Liver (tissue), 9 donors: ENCODE results near the gene DPYSL4. TPM values are rescaled to one million over a fixed set of nuclear protein-coding genes. Genes with fewer than 3 reads are reported as not detected.

Experiments
- DNase-seq: peaks from one replicate; pipeline ENCODE4 v3.0.0-alpha.2; 2017; ENCODE audit warnings: low spot score
- H3K27ac ChIP-seq, 2 donors: one replicate each; pipeline ENCODE4 v1.7.0; 2013; ENCODE audit warnings: inconsistent platforms in 2 of 2, low read length in 2 of 2, control low read depth in 1 of 2, low read depth in 1 of 2, mild to moderate bottlenecking in 1 of 2
- H3K27me3 ChIP-seq, 4 donors: one replicate each; pipeline versions ENCODE4 v1.6.1 to v1.7.0; 2013; ENCODE audit warnings: low read length in 3 of 4, inconsistent platforms in 1 of 4, mild to moderate bottlenecking in 1 of 4, moderate library complexity in 1 of 4; ENCODE audit not compliant: control insufficient read depth in 4 of 4, insufficient read depth in 4 of 4
- H3K36me3 ChIP-seq, 4 donors: one replicate each; pipeline versions ENCODE4 v1.6.1 to v1.7.0; 2013; ENCODE audit warnings: low read length in 3 of 4, mild to moderate bottlenecking in 3 of 4, low read depth in 1 of 4, moderate library complexity in 1 of 4; ENCODE audit not compliant: control insufficient read depth in 4 of 4, insufficient read depth in 3 of 4
- H3K4me1 ChIP-seq, 4 donors: one replicate each; pipeline versions ENCODE4 v1.6.1 to v1.7.0; 2013; ENCODE audit warnings: low read length in 3 of 4, mild to moderate bottlenecking in 3 of 4, moderate library complexity in 1 of 4; ENCODE audit not compliant: control insufficient read depth in 4 of 4, insufficient read depth in 4 of 4
- H3K4me3 ChIP-seq, 3 donors: one replicate each; pipeline versions ENCODE4 v1.6.1 to v1.7.0; 2013; ENCODE audit warnings: low read length in 3 of 3, control low read depth in 1 of 3, low read depth in 1 of 3, mild to moderate bottlenecking in 1 of 3
- H3K9ac ChIP-seq, 2 donors: one replicate each; pipeline ENCODE4 v1.7.0; 2013; ENCODE audit warnings: low read length in 2 of 2, mild to moderate bottlenecking in 2 of 2, moderate library complexity in 2 of 2, control low read depth in 1 of 2, low read depth in 1 of 2
- H3K9me3 ChIP-seq, 4 donors: one replicate each; pipeline versions ENCODE4 v1.6.1 to v1.7.0; 2013; ENCODE audit warnings: low read length in 3 of 4; ENCODE audit not compliant: control insufficient read depth in 4 of 4
- EGR1 ChIP-seq, 2 donors: IDR thresholded peaks; 2 replicates each; pipeline ENCODE4 v1.6.1; 2016 to 2018; ENCODE audit warnings: antibody characterized with exemption in 2 of 2, low read depth in 2 of 2
- FOXA1 ChIP-seq: IDR thresholded peaks from 2 replicates; pipeline ENCODE4 v1.6.1; 2016; ENCODE audit warnings: antibody characterized with exemption
- GABPA ChIP-seq, 2 donors: IDR thresholded peaks in 1 of 2; conservative IDR thresholded peaks in 1 of 2; 2 replicates each; pipeline ENCODE4 v1.6.1; 2016; ENCODE audit warnings: antibody characterized with exemption in 2 of 2, mild to moderate bottlenecking in 1 of 2, moderate library complexity in 1 of 2
- HNF4A ChIP-seq, 2 donors: conservative IDR thresholded peaks; 2 replicates each; pipeline ENCODE4 v1.6.1; 2016; ENCODE audit warnings: antibody characterized with exemption in 2 of 2, mild to moderate bottlenecking in 2 of 2
- HNF4G ChIP-seq: IDR thresholded peaks from 2 replicates; pipeline ENCODE4 v1.6.1; 2016; ENCODE audit warnings: antibody characterized with exemption
- NR2F2 ChIP-seq: IDR thresholded peaks from 2 replicates; pipeline ENCODE4 v1.6.1; 2016; ENCODE audit warnings: antibody characterized with exemption
- RAD21 ChIP-seq, 2 donors: IDR thresholded peaks; 2 replicates each; pipeline ENCODE4 v1.6.1; 2016; ENCODE audit warnings: antibody characterized with exemption in 2 of 2, mild to moderate bottlenecking in 2 of 2
- RXRA ChIP-seq, 2 donors: IDR thresholded peaks; 2 replicates each; pipeline ENCODE4 v1.6.1; 2017 to 2018; ENCODE audit warnings: antibody characterized with exemption in 2 of 2, mild to moderate bottlenecking in 1 of 2
- SP1 ChIP-seq: IDR thresholded peaks from 2 replicates; pipeline ENCODE4 v1.6.1; 2018; ENCODE audit warnings: antibody characterized with exemption, mild to moderate bottlenecking
- TAF1 ChIP-seq: conservative IDR thresholded peaks from 2 replicates; pipeline ENCODE4 v1.6.1; 2016; ENCODE audit warnings: antibody characterized with exemption, mild to moderate bottlenecking
- YY1 ChIP-seq: IDR thresholded peaks from 2 replicates; pipeline ENCODE4 v1.6.1; 2016; ENCODE audit warnings: antibody characterized with exemption, mild to moderate bottlenecking
- WGBS: extraction: QIAGEN DNeasy Blood & Tissue Kit; methylation state at CpG from one replicate; pipeline ENCODE4 v1.1.7; 2013; 5-methylcytosine and 5-hydroxymethylcytosine counted together
- polyA plus RNA-seq, 2 donors: library from polyadenylated mRNA; stranded (reverse) in 1 of 2; unstranded in 1 of 2; fragments of 200-250 nt in 1 of 2; fragments of >200 nt in 1 of 2; fragmentation: Nextera tagmentation in 1 of 2; extraction: Ambion mirVana in 1 of 2; gene quantifications; one replicate each; pipeline versions ENCODE4 v1.2.1 to v1.2.3, GENCODE V29; 2013 to 2015
- total RNA-seq, 2 donors: library from RNA; depleted of rRNA; stranded (reverse); fragments of >200 nt; gene quantifications; one replicate each; pipeline ENCODE4 v1.2.3, GENCODE V29; 2014
- TF ChIP-seq, protein P1 (sequence below): fragments of 150-350 bp; IDR thresholded peaks from 2 replicates; pipeline ENCODE4 v1.5.1; 2017; ENCODE audit warnings: improper control_type of control experiment, low read depth, low read length; ENCODE audit not compliant: missing input control
- TF ChIP-seq, protein P2 (sequence below): IDR thresholded peaks from 2 replicates; pipeline ENCODE4 v1.6.1; 2016; ENCODE audit warnings: antibody characterized with exemption
- TF ChIP-seq, protein P3 (sequence below): IDR thresholded peaks from 2 replicates; pipeline ENCODE4 v1.6.1; 2016; ENCODE audit warnings: antibody characterized with exemption
- TF ChIP-seq, protein P4 (sequence below): IDR thresholded peaks from 2 replicates; pipeline ENCODE4 v1.6.1; 2016; ENCODE audit warnings: antibody characterized with exemption, mild to moderate bottlenecking
- TF ChIP-seq, protein P5 (sequence below): IDR thresholded peaks from 2 replicates; pipeline ENCODE4 v1.6.1; 2016; ENCODE audit warnings: antibody characterized with exemption
- donor health status: healthy.
- donor health status: healthy.
- donor health status: healthy.
- donor health status: healthy.
- donor health status: healthy.

The DPYSL4 gene
- total and polyA plus RNA-seq, 4 donors: 0.19 to 2.2 (median 0.26) TPM

DNA sequence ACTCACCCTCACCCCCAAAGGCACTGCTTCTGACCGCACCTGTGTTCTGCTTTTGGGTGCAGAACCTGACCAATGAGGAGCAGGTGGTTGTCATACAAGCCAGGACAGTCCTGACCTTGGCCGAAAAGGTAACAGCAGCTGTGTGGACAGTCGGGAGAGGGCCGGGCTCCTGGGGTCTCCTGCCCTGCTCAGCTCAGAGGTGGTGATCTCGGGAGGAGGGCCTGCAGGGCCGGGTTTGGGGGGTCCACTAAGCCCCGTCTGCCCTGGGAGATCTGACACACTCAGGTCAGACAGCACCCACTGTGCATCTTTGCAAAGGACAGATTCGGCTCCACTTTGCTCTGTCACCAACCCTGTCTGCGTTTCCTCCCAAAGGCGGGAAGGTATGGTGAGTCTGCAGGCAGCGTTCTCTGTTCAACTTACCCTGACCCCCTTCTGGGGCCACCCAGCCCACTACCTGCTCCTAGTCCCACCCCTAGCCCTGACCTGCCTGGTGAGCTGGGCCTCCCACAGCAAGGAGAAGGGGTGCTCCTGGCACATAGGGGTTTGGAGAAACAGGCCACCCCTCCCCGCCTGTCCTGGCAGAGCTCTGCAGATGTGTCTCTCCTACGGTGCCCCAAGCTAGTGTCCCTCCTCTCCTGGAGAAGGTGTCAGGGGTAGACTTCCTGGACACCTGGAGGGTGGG is 33.7 kb upstream of the DPYSL4 start:
- TF ChIP-seq RXRA (IDR thresholded peaks at IDR 0.05) (no peak), EGR1 (IDR thresholded peaks at IDR 0.05; ENCODE audit: low read depth in 2 of 2) (no peak), RAD21 (IDR thresholded peaks at IDR 0.05) (no peak), NR2F2 (no peak), TAF1 (no peak), HNF4G (no peak), GABPA (IDR thresholded peaks at IDR 0.05 in 1 of 2, conservative IDR thresholded peaks at IDR 0.05 in 1 of 2) (no peak)
- TF ChIP-seq, protein P1, sequence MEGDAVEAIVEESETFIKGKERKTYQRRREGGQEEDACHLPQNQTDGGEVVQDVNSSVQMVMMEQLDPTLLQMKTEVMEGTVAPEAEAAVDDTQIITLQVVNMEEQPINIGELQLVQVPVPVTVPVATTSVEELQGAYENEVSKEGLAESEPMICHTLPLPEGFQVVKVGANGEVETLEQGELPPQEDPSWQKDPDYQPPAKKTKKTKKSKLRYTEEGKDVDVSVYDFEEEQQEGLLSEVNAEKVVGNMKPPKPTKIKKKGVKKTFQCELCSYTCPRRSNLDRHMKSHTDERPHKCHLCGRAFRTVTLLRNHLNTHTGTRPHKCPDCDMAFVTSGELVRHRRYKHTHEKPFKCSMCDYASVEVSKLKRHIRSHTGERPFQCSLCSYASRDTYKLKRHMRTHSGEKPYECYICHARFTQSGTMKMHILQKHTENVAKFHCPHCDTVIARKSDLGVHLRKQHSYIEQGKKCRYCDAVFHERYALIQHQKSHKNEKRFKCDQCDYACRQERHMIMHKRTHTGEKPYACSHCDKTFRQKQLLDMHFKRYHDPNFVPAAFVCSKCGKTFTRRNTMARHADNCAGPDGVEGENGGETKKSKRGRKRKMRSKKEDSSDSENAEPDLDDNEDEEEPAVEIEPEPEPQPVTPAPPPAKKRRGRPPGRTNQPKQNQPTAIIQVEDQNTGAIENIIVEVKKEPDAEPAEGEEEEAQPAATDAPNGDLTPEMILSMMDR: no peak
- TF ChIP-seq, protein P2, sequence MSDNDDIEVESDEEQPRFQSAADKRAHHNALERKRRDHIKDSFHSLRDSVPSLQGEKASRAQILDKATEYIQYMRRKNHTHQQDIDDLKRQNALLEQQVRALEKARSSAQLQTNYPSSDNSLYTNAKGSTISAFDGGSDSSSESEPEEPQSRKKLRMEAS: no peak
- TF ChIP-seq, protein P3, sequence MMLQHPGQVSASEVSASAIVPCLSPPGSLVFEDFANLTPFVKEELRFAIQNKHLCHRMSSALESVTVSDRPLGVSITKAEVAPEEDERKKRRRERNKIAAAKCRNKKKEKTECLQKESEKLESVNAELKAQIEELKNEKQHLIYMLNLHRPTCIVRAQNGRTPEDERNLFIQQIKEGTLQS: no peak
- TF ChIP-seq, protein P4, sequence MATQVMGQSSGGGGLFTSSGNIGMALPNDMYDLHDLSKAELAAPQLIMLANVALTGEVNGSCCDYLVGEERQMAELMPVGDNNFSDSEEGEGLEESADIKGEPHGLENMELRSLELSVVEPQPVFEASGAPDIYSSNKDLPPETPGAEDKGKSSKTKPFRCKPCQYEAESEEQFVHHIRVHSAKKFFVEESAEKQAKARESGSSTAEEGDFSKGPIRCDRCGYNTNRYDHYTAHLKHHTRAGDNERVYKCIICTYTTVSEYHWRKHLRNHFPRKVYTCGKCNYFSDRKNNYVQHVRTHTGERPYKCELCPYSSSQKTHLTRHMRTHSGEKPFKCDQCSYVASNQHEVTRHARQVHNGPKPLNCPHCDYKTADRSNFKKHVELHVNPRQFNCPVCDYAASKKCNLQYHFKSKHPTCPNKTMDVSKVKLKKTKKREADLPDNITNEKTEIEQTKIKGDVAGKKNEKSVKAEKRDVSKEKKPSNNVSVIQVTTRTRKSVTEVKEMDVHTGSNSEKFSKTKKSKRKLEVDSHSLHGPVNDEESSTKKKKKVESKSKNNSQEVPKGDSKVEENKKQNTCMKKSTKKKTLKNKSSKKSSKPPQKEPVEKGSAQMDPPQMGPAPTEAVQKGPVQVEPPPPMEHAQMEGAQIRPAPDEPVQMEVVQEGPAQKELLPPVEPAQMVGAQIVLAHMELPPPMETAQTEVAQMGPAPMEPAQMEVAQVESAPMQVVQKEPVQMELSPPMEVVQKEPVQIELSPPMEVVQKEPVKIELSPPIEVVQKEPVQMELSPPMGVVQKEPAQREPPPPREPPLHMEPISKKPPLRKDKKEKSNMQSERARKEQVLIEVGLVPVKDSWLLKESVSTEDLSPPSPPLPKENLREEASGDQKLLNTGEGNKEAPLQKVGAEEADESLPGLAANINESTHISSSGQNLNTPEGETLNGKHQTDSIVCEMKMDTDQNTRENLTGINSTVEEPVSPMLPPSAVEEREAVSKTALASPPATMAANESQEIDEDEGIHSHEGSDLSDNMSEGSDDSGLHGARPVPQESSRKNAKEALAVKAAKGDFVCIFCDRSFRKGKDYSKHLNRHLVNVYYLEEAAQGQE: no peak
- TF ChIP-seq, protein P5, sequence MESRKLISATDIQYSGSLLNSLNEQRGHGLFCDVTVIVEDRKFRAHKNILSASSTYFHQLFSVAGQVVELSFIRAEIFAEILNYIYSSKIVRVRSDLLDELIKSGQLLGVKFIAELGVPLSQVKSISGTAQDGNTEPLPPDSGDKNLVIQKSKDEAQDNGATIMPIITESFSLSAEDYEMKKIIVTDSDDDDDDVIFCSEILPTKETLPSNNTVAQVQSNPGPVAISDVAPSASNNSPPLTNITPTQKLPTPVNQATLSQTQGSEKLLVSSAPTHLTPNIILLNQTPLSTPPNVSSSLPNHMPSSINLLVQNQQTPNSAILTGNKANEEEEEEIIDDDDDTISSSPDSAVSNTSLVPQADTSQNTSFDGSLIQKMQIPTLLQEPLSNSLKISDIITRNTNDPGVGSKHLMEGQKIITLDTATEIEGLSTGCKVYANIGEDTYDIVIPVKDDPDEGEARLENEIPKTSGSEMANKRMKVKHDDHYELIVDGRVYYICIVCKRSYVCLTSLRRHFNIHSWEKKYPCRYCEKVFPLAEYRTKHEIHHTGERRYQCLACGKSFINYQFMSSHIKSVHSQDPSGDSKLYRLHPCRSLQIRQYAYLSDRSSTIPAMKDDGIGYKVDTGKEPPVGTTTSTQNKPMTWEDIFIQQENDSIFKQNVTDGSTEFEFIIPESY: no peak
- Histone ChIP-seq H3K4me1 (no peaks in the 10 kb centered on the region), H3K27ac (no peak overlapping the region), H3K9ac (no peak overlapping the region), H3K27me3 (no peaks in the 10 kb centered on the region), H3K36me3 (no peaks in the 10 kb centered on the region), H3K4me3 (no peak overlapping the region), H3K9me3 (no peaks in the 10 kb centered on the region)
- no peak for DNase-seq
- WGBS: 78% methylated on average over 13 of the region's 13 CpGs

DNA sequence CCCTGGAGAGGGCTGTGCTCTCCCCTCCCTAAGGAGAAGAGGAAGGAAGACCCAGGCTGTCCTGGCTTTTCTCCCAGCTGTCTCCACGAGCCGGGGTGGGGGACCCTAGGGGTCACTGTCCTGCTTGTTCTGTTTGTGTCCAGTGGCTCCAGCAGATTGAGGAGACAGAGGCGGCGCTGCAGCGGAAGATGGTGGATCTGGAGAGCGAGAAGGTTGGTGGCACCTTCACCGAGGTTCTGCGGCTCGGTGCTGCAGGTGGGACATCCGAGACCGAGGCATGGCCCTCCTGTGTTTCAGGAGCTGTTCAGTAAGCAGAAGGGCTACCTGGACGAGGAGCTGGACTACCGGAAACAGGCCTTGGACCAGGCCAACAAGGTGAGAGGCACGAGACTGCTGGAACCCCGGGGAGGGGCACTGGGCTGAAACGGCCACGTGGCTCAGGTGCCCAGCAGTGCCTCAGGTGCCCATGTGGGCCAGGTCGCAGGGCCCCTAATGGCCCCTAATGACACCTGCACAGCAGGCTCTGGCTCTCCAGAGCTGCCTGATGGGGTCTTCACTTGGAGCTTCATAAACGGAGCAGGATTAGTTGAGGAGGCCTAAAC is 33.0 kb upstream of the DPYSL4 start:
- Histone ChIP-seq H3K27ac (no peak overlapping the region), H3K4me3 (no peak overlapping the region), H3K9me3 (no peaks in the 10 kb centered on the region), H3K36me3 (no peaks in the 10 kb centered on the region), H3K9ac (no peak overlapping the region), H3K4me1 (no peaks in the 10 kb centered on the region), H3K27me3 (no peaks in the 10 kb centered on the region)
- WGBS: 86% methylated on average over 19 of the region's 19 CpGs
- TF ChIP-seq NR2F2 (no peak), YY1 (no peak), HNF4A (conservative IDR thresholded peaks at IDR 0.05) (no peak), HNF4G (no peak), FOXA1 (no peak), SP1 (no peak), GABPA (IDR thresholded peaks at IDR 0.05 in 1 of 2, conservative IDR thresholded peaks at IDR 0.05 in 1 of 2) (no peak)
- TF ChIP-seq, protein P3: no peak
- TF ChIP-seq, protein P1: no peak
- TF ChIP-seq, protein P2: no peak
- no peak for DNase-seq
